Adrenal gland (tissue), 12 donors: ENCODE measurements around the gene MRPS26. TPM values are rescaled to one million over a fixed set of nuclear protein-coding genes. Genes with fewer than 3 reads are reported as not detected.
A peak's percentile ranks its signal among the peaks of the same experiment; 100 is the strongest.

ENCODE experiments used
- DNase-seq, 7 donors: peaks; one replicate each; pipeline ENCODE4 v3.0.0-alpha.2; 2019 to 2020
- H3K27ac ChIP-seq, 5 donors: fragments of 200-600 bp; sonication (generic) in 4 of 5; 1 replicate in 3 of 5; 2 replicates in 2 of 5; pipeline versions ENCODE4 v1.5.1 to v1.8.0; 2016 to 2020; ENCODE audit warnings: mild to moderate bottlenecking in 1 of 5
- H3K27me3 ChIP-seq: fragments of 200-600 bp; 2 replicates; pipeline ENCODE4 v1.8.0; 2021
- H3K36me3 ChIP-seq, 2 donors: fragments of 200-600 bp; replicated peaks in 1 of 2; 1 replicate in 1 of 2; 2 replicates in 1 of 2; pipeline versions ENCODE4 v1.5.1 to v1.8.0; 2018 to 2022
- H3K4me1 ChIP-seq, 2 donors: fragments of 200-600 bp; replicated peaks in 1 of 2; 1 replicate in 1 of 2; 2 replicates in 1 of 2; pipeline versions ENCODE4 v1.5.1 to v1.8.0; 2018 to 2021
- H3K4me3 ChIP-seq, 4 donors: fragments of 200-600 bp; sonication (generic) in 3 of 4; one replicate each; pipeline ENCODE4 v1.5.1; 2016 to 2018
- H3K9me3 ChIP-seq, 3 donors: fragments of 200-600 bp; sonication (generic) in 1 of 3; replicated peaks in 1 of 3; 1 replicate in 2 of 3; 2 replicates in 1 of 3; pipeline versions ENCODE4 v1.5.1 to v1.8.0; 2016 to 2021
- POLR2A ChIP-seq, 2 donors: fragments of 450-650 bp; IDR thresholded peaks; one replicate each; pipeline ENCODE4 v1.6.1; 2017; ENCODE audit warnings: antibody characterized with exemption in 2 of 2, mild to moderate bottlenecking in 2 of 2, moderate library complexity in 1 of 2
- WGBS, 4 donors: extraction: QIAGEN DNeasy Blood & Tissue Kit in 2 of 4; methylation state at CpG; one replicate each; pipeline versions ENCODE4 v1.1.5 to v1.1.7; 2013 to 2017; 5-methylcytosine and 5-hydroxymethylcytosine counted together
- intact Hi-C, 2 donors: fragments of 100-400 bp; cut with DNase I; formaldehyde crosslinking; loops; one replicate each; pipeline versions ENCODE4 v1.14.1 to v1.15.0; 2022 to 2023
- polyA plus RNA-seq, 3 donors: library from polyadenylated mRNA; stranded (reverse); fragments of 200-250 nt in 2 of 3; fragments of 350-450 nt in 1 of 3; fragmentation: Illumina TruSeq in 1 of 3; extraction: RNeasy Lipid Tissue Mini Kit (QIAGEN cat#74804) in 1 of 3; gene quantifications; one replicate each; pipeline ENCODE4 v1.2.3, GENCODE V29; 2013 to 2014
- total RNA-seq, 9 donors: library from RNA; depleted of rRNA in 4 of 9; stranded (reverse); fragments of >200 nt in 4 of 9; fragments of 120-200 nt in 1 of 9; fragmentation: NEBNext Ultra II Directional in 1 of 9; extraction: Animal tissue kit (Norgen Biotek cat#: 25700) in 1 of 9; gene quantifications; one replicate each; pipeline versions ENCODE4 v1.1.0 to v1.2.4, GENCODE V29; 2013 to 2023
- TF ChIP-seq, protein P1 (sequence below), 6 experiments: fragments of 450-650 bp in 4 of 6; fragments of 200-600 bp in 2 of 6; sonication (generic) in 1 of 6; IDR thresholded peaks; 1 replicate in 5 of 6; 2 replicates in 1 of 6; pipeline versions ENCODE4 v1.5.1 to v1.8.0; 2016 to 2021; ENCODE audit warnings: antibody characterized with exemption in 6 of 6, mild to moderate bottlenecking in 2 of 6, moderate library complexity in 1 of 6
- donor health status: healthy with polysubstance abuse.
- donor health status: Bipolar disorder and iron deficiency.
- donor health status: DM: yes; HTN: yes; CAD: no.
- donor health status: DM: no; HTN: no; CAD: no.
- donor health status: DM: no; HTN: no; CAD: no.
- donor health status: DM: yes; HTN: yes; CAD: no.

MRPS26 gene
- total and polyA plus RNA-seq, 12 donors = 27.9 to 145 (median 84.0) TPM

DNA sequence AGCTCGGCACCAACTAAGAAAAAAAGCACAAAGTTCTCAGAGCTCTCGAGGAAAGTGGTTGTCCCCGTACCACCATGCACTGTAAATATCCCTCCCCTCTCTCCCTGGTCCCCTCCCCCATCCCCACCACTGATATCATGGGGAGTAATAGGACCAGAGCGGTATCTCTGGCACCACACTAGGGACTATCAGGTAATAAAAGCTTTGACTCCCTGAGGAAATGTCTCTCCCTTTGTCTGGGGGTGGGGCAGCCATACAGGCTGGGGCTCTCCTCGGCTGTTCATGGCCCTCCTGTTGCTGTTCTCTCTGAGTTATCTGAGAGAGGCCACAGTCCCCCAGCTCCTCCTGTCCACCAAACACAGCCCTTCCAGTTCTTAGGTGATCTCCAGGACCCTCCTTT lies 7.4 kb upstream of the MRPS26 start:
- no peak for TF ChIP-seq POLR2A (IDR thresholded peaks at IDR 0.05)
- TF ChIP-seq, protein P1, sequence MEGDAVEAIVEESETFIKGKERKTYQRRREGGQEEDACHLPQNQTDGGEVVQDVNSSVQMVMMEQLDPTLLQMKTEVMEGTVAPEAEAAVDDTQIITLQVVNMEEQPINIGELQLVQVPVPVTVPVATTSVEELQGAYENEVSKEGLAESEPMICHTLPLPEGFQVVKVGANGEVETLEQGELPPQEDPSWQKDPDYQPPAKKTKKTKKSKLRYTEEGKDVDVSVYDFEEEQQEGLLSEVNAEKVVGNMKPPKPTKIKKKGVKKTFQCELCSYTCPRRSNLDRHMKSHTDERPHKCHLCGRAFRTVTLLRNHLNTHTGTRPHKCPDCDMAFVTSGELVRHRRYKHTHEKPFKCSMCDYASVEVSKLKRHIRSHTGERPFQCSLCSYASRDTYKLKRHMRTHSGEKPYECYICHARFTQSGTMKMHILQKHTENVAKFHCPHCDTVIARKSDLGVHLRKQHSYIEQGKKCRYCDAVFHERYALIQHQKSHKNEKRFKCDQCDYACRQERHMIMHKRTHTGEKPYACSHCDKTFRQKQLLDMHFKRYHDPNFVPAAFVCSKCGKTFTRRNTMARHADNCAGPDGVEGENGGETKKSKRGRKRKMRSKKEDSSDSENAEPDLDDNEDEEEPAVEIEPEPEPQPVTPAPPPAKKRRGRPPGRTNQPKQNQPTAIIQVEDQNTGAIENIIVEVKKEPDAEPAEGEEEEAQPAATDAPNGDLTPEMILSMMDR (IDR thresholded peaks at IDR 0.05) = no peak
- no peaks in the 10 kb centered on the region for H3K27me3 ChIP-seq
- DNase-seq = no peak
- H3K4me1 ChIP-seq = no peaks in the 10 kb centered on the region
- no peak overlapping the region for H3K27ac ChIP-seq
- H3K4me3 ChIP-seq = no peak overlapping the region
- WGBS, 4 donors = 88 to 97% (median 90%) methylated on average over 4 to 5 of the region's 5 CpGs
- H3K9me3 ChIP-seq = no peaks in the 10 kb centered on the region
- intact Hi-C loops = no loop called here
- H3K36me3 ChIP-seq = peaks cover 0 to 57% of the 10 kb centered on the region in 2 donors

DNA sequence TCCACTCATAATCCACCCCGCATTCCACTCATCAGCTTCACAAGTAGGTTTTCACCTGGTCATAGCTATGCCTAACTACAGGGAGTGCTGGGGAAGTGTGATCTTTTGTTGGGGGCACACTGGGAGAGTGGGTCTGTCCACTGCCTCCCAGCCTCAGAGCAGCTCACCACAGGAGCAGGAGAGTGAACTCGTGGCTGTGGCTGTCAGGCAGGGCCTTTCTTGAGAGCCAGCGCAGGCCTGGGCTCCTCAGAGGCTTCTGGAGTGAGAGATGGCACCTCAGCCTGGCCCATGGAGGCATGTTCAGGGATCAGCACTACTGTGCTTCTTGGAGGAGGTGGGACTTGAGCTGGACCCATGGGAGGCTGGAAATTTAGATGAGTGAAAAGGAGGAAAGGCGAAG lies 6.4 kb upstream of the MRPS26 start:
- H3K27me3 ChIP-seq = no peaks in the 10 kb centered on the region
- no peaks in the 10 kb centered on the region for H3K9me3 ChIP-seq
- intact Hi-C loops = no loop called here
- H3K27ac ChIP-seq = no peak overlapping the region
- no peaks in the 10 kb centered on the region for H3K4me1 ChIP-seq
- 86 to 94% (median 92%) methylated on average over 3 to 4 of the region's 4 CpGs for WGBS, 4 donors
- H3K4me3 ChIP-seq = no peak overlapping the region
- no peak for DNase-seq
- no peak for TF ChIP-seq POLR2A (IDR thresholded peaks at IDR 0.05)
- TF ChIP-seq, protein P1 (IDR thresholded peaks at IDR 0.05) = no peak
- peaks cover 0 to 57% of the 10 kb centered on the region in 2 donors for H3K36me3 ChIP-seq

DNA sequence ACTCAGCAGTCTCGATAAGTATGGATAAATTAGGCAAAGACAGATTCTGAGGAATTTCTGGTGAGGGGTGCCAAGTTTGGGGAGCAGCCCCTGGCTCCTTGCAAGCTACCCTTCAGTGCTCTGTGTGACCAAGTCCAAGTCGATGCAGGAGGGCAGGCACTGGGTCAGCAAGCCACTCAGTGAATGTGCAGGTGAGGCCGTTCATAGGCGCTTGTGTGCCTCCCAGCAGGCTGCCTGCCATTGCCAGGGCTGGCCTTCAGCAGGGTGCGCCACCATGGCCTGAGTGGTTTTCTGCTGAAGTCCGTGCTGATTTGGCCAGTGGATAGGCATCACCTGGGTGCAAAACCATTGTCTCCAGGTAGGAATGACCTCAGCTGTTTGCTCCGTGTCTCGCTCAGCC lies 5.8 kb upstream of the MRPS26 start:
- H3K4me1 ChIP-seq = peaks cover 2% of the 10 kb centered on the region in 2 donors
- no peak for DNase-seq
- TF ChIP-seq, protein P1 (IDR thresholded peaks at IDR 0.05) = no peak
- TF ChIP-seq POLR2A (IDR thresholded peaks at IDR 0.05) = no peak
- H3K27me3 ChIP-seq = no peaks in the 10 kb centered on the region
- no peak overlapping the region for H3K27ac ChIP-seq
- H3K36me3 ChIP-seq = peaks cover 0 to 52% of the 10 kb centered on the region in 2 donors
- H3K4me3 ChIP-seq = no peak overlapping the region
- intact Hi-C loops = no loop called here
- WGBS, 4 donors = 94 to 98% (median 96%) methylated on average over 6 to 8 of the region's 8 CpGs
- no peaks in the 10 kb centered on the region for H3K9me3 ChIP-seq

DNA sequence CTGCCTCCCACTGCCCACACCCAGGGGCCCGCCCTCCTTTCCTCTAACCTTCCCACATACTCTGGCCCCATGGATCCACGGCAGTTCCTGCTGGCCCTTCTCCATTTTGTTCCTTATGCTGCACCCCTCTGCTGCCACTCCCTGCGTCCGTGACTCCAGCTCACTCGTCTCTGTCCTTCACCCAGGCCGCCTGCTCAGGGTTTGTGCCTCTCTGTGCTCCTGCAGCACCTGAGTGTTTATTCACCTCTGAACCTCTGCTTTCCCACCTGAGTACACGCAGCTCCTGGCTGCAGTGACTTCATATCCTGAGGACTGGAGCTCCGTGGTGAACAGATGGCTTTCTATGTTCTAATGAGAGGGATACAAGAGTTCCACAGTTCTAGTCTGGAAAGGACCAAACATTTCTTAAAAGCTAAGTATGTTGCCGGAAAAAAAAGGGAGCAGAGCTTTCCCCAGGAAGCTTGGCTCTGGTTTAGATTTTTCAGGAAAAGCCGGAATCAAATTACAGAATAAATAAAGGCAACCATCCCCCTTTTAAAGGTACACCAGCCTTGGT lies 3.9 kb upstream of the MRPS26 start:
- WGBS, 4 donors = 52 to 65% (median 55%) methylated on average over 10 of the region's 10 CpGs
- DNase-seq = peak in 1 of 7 donors; percentile 50
- Histone ChIP-seq H3K27ac (peak overlapping the region in 4 of 5 donors; percentile 13 to 84 (median 52)), H3K4me1 (peaks cover 4 to 9% of the 10 kb centered on the region in 2 donors), H3K36me3 (peaks cover 0 to 34% of the 10 kb centered on the region in 2 donors), H3K4me3 (no peak overlapping the region), H3K27me3 (no peaks in the 10 kb centered on the region), H3K9me3 (no peaks in the 10 kb centered on the region)
- no peak for TF ChIP-seq POLR2A (IDR thresholded peaks at IDR 0.05)
- TF ChIP-seq, protein P1 (IDR thresholded peaks at IDR 0.05) = no peak
- intact Hi-C loops = no loop called here
